SH-SY5Y (cell line): ENCODE measurements around the gene ITGA1.

ENCODE experiments used
- GATA2 ChIP-seq: IDR thresholded peaks from 2 replicates; pipeline ENCODE4 v1.6.1; 2011; ENCODE audit warnings: mild to moderate bottlenecking, low read depth, low read length
- GATA3 ChIP-seq: IDR thresholded peaks from 2 replicates; pipeline ENCODE4 v1.6.1; 2011; ENCODE audit warnings: low read depth, mild to moderate bottlenecking, low read length, moderate library complexity

DNA sequence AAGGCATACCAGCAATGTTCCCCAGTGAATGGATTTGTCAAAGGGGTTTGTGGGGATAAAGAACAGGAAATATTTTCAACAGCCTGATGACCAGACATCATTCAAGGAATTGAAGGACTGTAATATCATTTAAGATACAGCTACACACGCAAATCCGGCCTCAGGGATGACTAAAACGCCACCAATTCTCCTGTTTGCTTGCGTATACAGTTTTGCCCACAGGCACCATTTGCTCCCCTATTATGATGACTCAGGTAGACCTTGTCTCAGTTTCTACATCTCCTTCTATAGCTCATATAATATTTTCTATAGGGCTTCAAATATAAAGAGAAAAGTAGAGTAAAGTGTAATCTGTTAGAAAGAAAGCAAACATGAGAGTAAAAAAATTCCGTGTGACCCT lies 29.7 kb upstream of the ITGA1 start:
- no peak for TF ChIP-seq GATA2
- TF ChIP-seq GATA3: no peak
